Measurements from ENCODE around the gene SORCS3.

Gene SORCS3

GRCh38 chr10:105243381-105243780 lies 602.3 kb downstream of the SORCS3 start:
- Histone ChIP-seq H3K36me3 (ENCODE audit: low read length) (no peaks in the 10 kb centered on the region), H3K9me3 (ENCODE audit: insufficient read depth, low read length) (no peaks in the 10 kb centered on the region), H3K9ac (ENCODE audit: low read length) (no peak overlapping the region), H3K27me3 (ENCODE audit: low read length) (no peaks in the 10 kb centered on the region), H3K9me2 (replicated peaks; ENCODE audit: insufficient read depth, low read length) (no peaks in the 10 kb centered on the region), H3K27ac (ENCODE audit: low read depth, low read length) (no peak overlapping the region), H3F3A (ENCODE audit: insufficient read depth) (no peaks in the 10 kb centered on the region), H3K4me2 (ENCODE audit: low read depth, low read length, poor library complexity, severe bottlenecking) (no peak overlapping the region), H3K4me3 (ENCODE audit: insufficient read depth, low read length, poor library complexity, severe bottlenecking) (no peak overlapping the region), H4K20me1 (ENCODE audit: low read depth, low read length) (no peaks in the 10 kb centered on the region), H2AFZ (ENCODE audit: low read depth, low read length, severe bottlenecking) (no peak overlapping the region), H3K79me2 (ENCODE audit: insufficient read depth, low read length) (no peaks in the 10 kb centered on the region)
- TF ChIP-seq EZH2phosphoT487 (conservative IDR thresholded peaks at IDR 0.05; ENCODE audit: low read length) (no peak), CTCF (IDR thresholded peaks at IDR 0.05; ENCODE audit: insufficient read depth, low read length, poor library complexity, severe bottlenecking) (no peak)

GRCh38 chr10:105243825-105244224 lies 602.7 kb downstream of the SORCS3 start:
- no peaks in the 10 kb centered on the region for H3K9me3 ChIP-seq (ENCODE audit: insufficient read depth, low read length)
- H3K36me3 ChIP-seq (ENCODE audit: low read length), result no peaks in the 10 kb centered on the region
- no peak overlapping the region for H3K9ac ChIP-seq (ENCODE audit: low read length)
- no peaks in the 10 kb centered on the region for H3F3A ChIP-seq (ENCODE audit: insufficient read depth)
- no peaks in the 10 kb centered on the region for H4K20me1 ChIP-seq (ENCODE audit: low read depth, low read length)
- H3K4me2 ChIP-seq (ENCODE audit: low read depth, low read length, poor library complexity, severe bottlenecking), result no peak overlapping the region
- TF ChIP-seq EZH2phosphoT487 (conservative IDR thresholded peaks at IDR 0.05; ENCODE audit: low read length) (no peak), CTCF (IDR thresholded peaks at IDR 0.05; ENCODE audit: insufficient read depth, low read length, poor library complexity, severe bottlenecking) (no peak)
- H2AFZ ChIP-seq (ENCODE audit: low read depth, low read length, severe bottlenecking), result no peak overlapping the region
- no peaks in the 10 kb centered on the region for H3K9me2 ChIP-seq (replicated peaks; ENCODE audit: insufficient read depth, low read length)
- H3K27me3 ChIP-seq (ENCODE audit: low read length), result no peaks in the 10 kb centered on the region
- H3K4me3 ChIP-seq (ENCODE audit: insufficient read depth, low read length, poor library complexity, severe bottlenecking), result no peak overlapping the region
- H3K79me2 ChIP-seq (ENCODE audit: insufficient read depth, low read length), result no peaks in the 10 kb centered on the region
- H3K27ac ChIP-seq (ENCODE audit: low read depth, low read length), result no peak overlapping the region

GRCh38 chr10:105247831-105248499 lies 606.9 kb downstream of the SORCS3 start:
- H2AFZ ChIP-seq (ENCODE audit: low read depth, low read length, severe bottlenecking), result no peak overlapping the region
- TF ChIP-seq EZH2phosphoT487 (conservative IDR thresholded peaks at IDR 0.05; ENCODE audit: low read length) (no peak), CTCF (IDR thresholded peaks at IDR 0.05; ENCODE audit: insufficient read depth, low read length, poor library complexity, severe bottlenecking) (no peak)
- H3K36me3 ChIP-seq (ENCODE audit: low read length), result no peaks in the 10 kb centered on the region
- no peaks in the 10 kb centered on the region for H3K27me3 ChIP-seq (ENCODE audit: low read length)
- H3K27ac ChIP-seq (ENCODE audit: low read depth, low read length), result no peak overlapping the region
- H3K9me3 ChIP-seq (ENCODE audit: insufficient read depth, low read length), result no peaks in the 10 kb centered on the region
- no peaks in the 10 kb centered on the region for H3K79me2 ChIP-seq (ENCODE audit: insufficient read depth, low read length)
- H3K9me2 ChIP-seq (replicated peaks; ENCODE audit: insufficient read depth, low read length), result no peaks in the 10 kb centered on the region
- H3K9ac ChIP-seq (ENCODE audit: low read length), result no peak overlapping the region
- no peak overlapping the region for H3K4me2 ChIP-seq (ENCODE audit: low read depth, low read length, poor library complexity, severe bottlenecking)
- no peak overlapping the region for H3K4me3 ChIP-seq (ENCODE audit: insufficient read depth, low read length, poor library complexity, severe bottlenecking)
- H3F3A ChIP-seq (ENCODE audit: insufficient read depth), result no peaks in the 10 kb centered on the region
- H4K20me1 ChIP-seq (ENCODE audit: low read depth, low read length), result no peaks in the 10 kb centered on the region
